Measurements from ENCODE around the gene MAPK4.

GRCh38 chr18:50745945-50746344 lies 186.1 kb downstream of the MAPK4 start:
- TF ChIP-seq CTCF (IDR thresholded peaks at IDR 0.05), result no peak
- no peak for TF ChIP-seq POLR2A (IDR thresholded peaks at IDR 0.05)

Measured in prostate gland (tissue), 2 donors.